HL-60 (cell line): Measurements from ENCODE around the gene MYCN.

Experiments
- POLR2AphosphoS5 ChIP-seq: IDR thresholded peaks from 2 replicates; pipeline ENCODE4 v1.6.1; 2012; ENCODE audit warnings: low read depth
- SPI1 ChIP-seq: IDR thresholded peaks from 2 replicates; pipeline ENCODE4 v1.6.1; 2012; ENCODE audit warnings: low read depth, mild to moderate bottlenecking, borderline replicate concordance
- TF ChIP-seq, protein P1 (sequence below): IDR thresholded peaks from one replicate; pipeline ENCODE4 v1.5.1; 2011; ENCODE audit warnings: low read length, control low read depth, inconsistent platforms; ENCODE audit not compliant: insufficient read depth
- TF ChIP-seq, protein P2 (sequence below): IDR thresholded peaks from 2 replicates; pipeline ENCODE4 v1.6.1; 2012; ENCODE audit warnings: low read depth; ENCODE audit not compliant: insufficient replicate concordance

DNA sequence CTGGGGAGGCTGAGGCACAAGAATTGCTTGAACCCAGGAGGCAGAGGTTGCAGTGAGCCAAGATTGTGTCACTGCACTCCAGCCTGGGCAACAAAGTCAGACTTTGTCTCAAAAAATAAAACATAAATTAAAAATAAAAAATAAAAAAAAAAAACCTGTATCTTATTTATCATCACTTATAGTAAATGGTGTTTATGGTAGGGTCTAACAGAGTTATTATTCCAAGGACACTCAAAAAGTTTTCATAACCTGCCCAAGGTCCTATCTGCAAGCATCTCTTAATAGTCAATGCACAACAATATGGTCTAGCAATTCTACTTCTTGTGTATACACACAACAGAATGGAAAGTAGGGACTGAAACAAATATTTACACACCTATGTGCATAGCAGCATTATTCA, 47.3 kb upstream of the MYCN start:
- TF ChIP-seq, protein P1, sequence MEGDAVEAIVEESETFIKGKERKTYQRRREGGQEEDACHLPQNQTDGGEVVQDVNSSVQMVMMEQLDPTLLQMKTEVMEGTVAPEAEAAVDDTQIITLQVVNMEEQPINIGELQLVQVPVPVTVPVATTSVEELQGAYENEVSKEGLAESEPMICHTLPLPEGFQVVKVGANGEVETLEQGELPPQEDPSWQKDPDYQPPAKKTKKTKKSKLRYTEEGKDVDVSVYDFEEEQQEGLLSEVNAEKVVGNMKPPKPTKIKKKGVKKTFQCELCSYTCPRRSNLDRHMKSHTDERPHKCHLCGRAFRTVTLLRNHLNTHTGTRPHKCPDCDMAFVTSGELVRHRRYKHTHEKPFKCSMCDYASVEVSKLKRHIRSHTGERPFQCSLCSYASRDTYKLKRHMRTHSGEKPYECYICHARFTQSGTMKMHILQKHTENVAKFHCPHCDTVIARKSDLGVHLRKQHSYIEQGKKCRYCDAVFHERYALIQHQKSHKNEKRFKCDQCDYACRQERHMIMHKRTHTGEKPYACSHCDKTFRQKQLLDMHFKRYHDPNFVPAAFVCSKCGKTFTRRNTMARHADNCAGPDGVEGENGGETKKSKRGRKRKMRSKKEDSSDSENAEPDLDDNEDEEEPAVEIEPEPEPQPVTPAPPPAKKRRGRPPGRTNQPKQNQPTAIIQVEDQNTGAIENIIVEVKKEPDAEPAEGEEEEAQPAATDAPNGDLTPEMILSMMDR: no peak
- TF ChIP-seq, protein P2, sequence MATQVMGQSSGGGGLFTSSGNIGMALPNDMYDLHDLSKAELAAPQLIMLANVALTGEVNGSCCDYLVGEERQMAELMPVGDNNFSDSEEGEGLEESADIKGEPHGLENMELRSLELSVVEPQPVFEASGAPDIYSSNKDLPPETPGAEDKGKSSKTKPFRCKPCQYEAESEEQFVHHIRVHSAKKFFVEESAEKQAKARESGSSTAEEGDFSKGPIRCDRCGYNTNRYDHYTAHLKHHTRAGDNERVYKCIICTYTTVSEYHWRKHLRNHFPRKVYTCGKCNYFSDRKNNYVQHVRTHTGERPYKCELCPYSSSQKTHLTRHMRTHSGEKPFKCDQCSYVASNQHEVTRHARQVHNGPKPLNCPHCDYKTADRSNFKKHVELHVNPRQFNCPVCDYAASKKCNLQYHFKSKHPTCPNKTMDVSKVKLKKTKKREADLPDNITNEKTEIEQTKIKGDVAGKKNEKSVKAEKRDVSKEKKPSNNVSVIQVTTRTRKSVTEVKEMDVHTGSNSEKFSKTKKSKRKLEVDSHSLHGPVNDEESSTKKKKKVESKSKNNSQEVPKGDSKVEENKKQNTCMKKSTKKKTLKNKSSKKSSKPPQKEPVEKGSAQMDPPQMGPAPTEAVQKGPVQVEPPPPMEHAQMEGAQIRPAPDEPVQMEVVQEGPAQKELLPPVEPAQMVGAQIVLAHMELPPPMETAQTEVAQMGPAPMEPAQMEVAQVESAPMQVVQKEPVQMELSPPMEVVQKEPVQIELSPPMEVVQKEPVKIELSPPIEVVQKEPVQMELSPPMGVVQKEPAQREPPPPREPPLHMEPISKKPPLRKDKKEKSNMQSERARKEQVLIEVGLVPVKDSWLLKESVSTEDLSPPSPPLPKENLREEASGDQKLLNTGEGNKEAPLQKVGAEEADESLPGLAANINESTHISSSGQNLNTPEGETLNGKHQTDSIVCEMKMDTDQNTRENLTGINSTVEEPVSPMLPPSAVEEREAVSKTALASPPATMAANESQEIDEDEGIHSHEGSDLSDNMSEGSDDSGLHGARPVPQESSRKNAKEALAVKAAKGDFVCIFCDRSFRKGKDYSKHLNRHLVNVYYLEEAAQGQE: no peak
- TF ChIP-seq POLR2AphosphoS5 (no peak), SPI1 (no peak)
